Gastroesophageal sphincter (tissue), 4 donors: ENCODE data around the gene PHRF1. TPM values are rescaled to one million over a fixed set of nuclear protein-coding genes. Genes with fewer than 3 reads are reported as not detected.

Experiments
- ATAC-seq: fragments of 150-250 bp; one replicate; pipeline ENCODE4 v1.9.1; 2016; ENCODE audit warnings: mild to moderate bottlenecking, moderate library complexity
- H3K27ac ChIP-seq, 4 donors: fragments of 200-600 bp; sonication (generic) in 3 of 4; 1 replicate in 3 of 4; 2 replicates in 1 of 4; pipeline ENCODE4 v1.5.1; 2016 to 2019
- H3K27me3 ChIP-seq: fragments of 200-600 bp; sonication (generic); one replicate; pipeline ENCODE4 v1.5.1; 2019
- H3K36me3 ChIP-seq, 2 donors: fragments of 200-600 bp; sonication (generic); one replicate each; pipeline ENCODE4 v1.5.1; 2019; ENCODE audit warnings: control low read depth in 1 of 2
- H3K4me1 ChIP-seq, 3 donors: fragments of 200-600 bp; sonication (generic); 1 replicate in 2 of 3; 2 replicates in 1 of 3; pipeline ENCODE4 v1.5.1; 2016 to 2019; ENCODE audit warnings: control low read depth in 2 of 3
- H3K4me3 ChIP-seq, 2 donors: fragments of 200-600 bp; sonication (generic); one replicate each; pipeline ENCODE4 v1.5.1; 2019; ENCODE audit warnings: mild to moderate bottlenecking in 1 of 2, moderate library complexity in 1 of 2
- H3K9me3 ChIP-seq, 3 donors: fragments of 200-600 bp; sonication (generic); one replicate each; pipeline ENCODE4 v1.5.1; 2017 to 2019; ENCODE audit warnings: control low read depth in 2 of 3
- EP300 ChIP-seq: sonication (generic); formaldehyde crosslinking; IDR thresholded peaks from one replicate; pipeline ENCODE4 v1.6.1; 2017; ENCODE audit warnings: antibody characterized with exemption, mild to moderate bottlenecking
- POLR2A ChIP-seq, 2 donors: fragments of 450-650 bp; IDR thresholded peaks; one replicate each; pipeline ENCODE4 v1.6.1; 2017; ENCODE audit warnings: antibody characterized with exemption in 2 of 2, mild to moderate bottlenecking in 2 of 2, moderate library complexity in 1 of 2
- POLR2AphosphoS5 ChIP-seq: sonication (generic); formaldehyde crosslinking; IDR thresholded peaks from one replicate; pipeline ENCODE4 v1.6.1; 2017; ENCODE audit warnings: antibody characterized with exemption
- WGBS, 2 donors: methylation state at CpG; one replicate each; pipeline ENCODE4 v1.1.5; 2018; ENCODE audit warnings: low coverage in 1 of 2; 5-methylcytosine and 5-hydroxymethylcytosine counted together
- total RNA-seq, 4 donors: library from RNA; depleted of rRNA; stranded (reverse); fragments of >200 nt; gene quantifications; one replicate each; pipeline ENCODE4 v1.1.0, GENCODE V29; 2016
- TF ChIP-seq, protein P1 (sequence below), 4 experiments: fragments of 200-600 bp in 2 of 4; fragments of 450-650 bp in 2 of 4; sonication (generic) in 1 of 4; IDR thresholded peaks; one replicate each; pipeline ENCODE4 v1.5.1; 2017 to 2019; ENCODE audit warnings: antibody characterized with exemption in 4 of 4, mild to moderate bottlenecking in 2 of 4, moderate library complexity in 2 of 4

Gene PHRF1
- total RNA-seq, 4 donors from 2014 or later = 18.0 to 28.0 (median 25.1) TPM

DNA sequence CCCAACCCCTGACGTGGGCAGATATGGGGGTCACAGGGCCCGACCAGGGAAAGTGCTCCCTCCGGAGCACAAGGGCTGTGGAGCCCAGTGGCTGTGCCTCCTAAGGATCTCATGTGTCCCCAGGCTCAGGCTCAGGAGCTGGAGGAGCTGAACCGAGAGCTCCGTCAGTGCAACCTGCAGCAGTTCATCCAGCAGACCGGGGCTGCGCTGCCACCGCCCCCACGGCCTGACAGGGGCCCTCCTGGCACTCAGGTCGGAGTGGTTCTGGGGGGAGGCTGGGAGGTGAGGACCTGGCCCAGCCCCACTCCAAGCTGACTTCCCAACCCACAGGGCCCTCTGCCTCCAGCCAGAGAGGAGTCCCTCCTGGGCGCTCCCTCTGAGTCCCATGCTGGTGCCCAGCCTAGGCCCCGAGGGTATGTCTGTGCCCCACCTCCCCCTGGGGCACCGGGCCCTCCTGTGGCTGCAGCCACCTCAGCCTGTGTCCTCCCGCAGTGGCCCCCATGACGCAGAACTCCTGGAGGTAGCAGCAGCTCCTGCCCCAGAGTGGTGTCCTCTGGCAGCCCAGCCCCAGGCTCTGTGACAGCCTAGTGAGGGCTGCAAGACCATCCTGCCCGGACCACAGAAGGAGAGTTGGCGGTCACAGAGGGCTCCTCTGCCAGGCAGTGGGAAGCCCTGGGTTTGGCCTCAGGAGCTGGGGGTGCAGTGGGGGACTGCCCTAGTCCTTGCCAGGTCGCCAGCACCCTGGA is 13.0 kb upstream of the PHRF1 start:
- Histone ChIP-seq H3K9me3 (no peaks in the 10 kb centered on the region), H3K27ac (no peak overlapping the region), H3K27me3 (peaks cover 17% of the 10 kb centered on the region), H3K36me3 (no peaks in the 10 kb centered on the region), H3K4me3 (no peak overlapping the region), H3K4me1 (peaks cover 0 to 37% (median 10%) of the 10 kb centered on the region in 3 donors)
- TF ChIP-seq EP300 (no peak), POLR2AphosphoS5 (no peak), POLR2A (IDR thresholded peaks at IDR 0.05) (no peak)
- TF ChIP-seq, protein P1, sequence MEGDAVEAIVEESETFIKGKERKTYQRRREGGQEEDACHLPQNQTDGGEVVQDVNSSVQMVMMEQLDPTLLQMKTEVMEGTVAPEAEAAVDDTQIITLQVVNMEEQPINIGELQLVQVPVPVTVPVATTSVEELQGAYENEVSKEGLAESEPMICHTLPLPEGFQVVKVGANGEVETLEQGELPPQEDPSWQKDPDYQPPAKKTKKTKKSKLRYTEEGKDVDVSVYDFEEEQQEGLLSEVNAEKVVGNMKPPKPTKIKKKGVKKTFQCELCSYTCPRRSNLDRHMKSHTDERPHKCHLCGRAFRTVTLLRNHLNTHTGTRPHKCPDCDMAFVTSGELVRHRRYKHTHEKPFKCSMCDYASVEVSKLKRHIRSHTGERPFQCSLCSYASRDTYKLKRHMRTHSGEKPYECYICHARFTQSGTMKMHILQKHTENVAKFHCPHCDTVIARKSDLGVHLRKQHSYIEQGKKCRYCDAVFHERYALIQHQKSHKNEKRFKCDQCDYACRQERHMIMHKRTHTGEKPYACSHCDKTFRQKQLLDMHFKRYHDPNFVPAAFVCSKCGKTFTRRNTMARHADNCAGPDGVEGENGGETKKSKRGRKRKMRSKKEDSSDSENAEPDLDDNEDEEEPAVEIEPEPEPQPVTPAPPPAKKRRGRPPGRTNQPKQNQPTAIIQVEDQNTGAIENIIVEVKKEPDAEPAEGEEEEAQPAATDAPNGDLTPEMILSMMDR (IDR thresholded peaks at IDR 0.05) = no peak
- no peak for ATAC-seq
- no CpG with 5 or more reads among the region's 18 CpGs for WGBS, 2 donors

GRCh38 chr11:563812-564578 is 12.3 kb upstream of the PHRF1 start:
- ATAC-seq = no peak
- Histone ChIP-seq H3K4me1 (peaks cover 0 to 40% (median 11%) of the 10 kb centered on the region in 3 donors), H3K27ac (no peak overlapping the region), H3K36me3 (no peaks in the 10 kb centered on the region), H3K4me3 (no peak overlapping the region), H3K9me3 (no peaks in the 10 kb centered on the region), H3K27me3 (peaks cover 9% of the 10 kb centered on the region)
- no peak for TF ChIP-seq EP300
- TF ChIP-seq POLR2AphosphoS5 = no peak
- TF ChIP-seq, protein P1 (IDR thresholded peaks at IDR 0.05) = no peak
- TF ChIP-seq POLR2A (IDR thresholded peaks at IDR 0.05) = no peak
- WGBS, 2 donors = no CpG with 5 or more reads among the region's 12 CpGs

DNA sequence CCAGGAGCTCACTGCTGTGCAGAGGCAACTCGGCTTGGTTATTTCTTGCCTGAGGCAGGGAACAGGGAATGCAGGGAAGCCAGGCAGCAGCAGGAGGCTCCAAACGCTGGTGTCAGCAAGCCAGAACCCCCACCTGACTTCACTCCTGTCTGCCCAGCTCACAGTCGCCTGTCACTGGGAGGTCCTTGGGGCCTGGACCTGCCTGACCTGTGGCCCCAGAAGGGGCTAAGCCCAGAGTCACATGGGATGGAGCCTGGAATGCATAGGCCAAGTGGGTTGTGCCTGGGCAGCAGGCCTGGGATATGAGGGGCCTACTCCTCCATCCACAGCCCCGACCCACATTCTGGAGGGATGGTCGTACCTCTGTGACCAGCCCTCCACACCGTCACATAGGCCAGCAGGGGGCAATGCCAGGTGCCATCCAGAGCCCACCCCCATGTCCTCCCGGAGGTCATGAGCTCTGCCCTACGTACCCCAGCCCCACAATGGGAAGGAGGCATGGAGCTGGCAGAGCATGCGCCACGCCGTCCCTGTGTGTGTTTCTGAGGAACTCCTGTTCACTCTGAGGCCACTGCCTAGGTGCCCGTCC is 10.3 kb upstream of the PHRF1 start:
- Histone ChIP-seq H3K9me3 (no peaks in the 10 kb centered on the region), H3K27ac (peak overlapping the region in 1 of 4 donors; percentile 19), H3K36me3 (no peaks in the 10 kb centered on the region), H3K4me1 (peaks cover 0 to 38% (median 11%) of the 10 kb centered on the region in 3 donors), H3K4me3 (no peak overlapping the region), H3K27me3 (no peaks in the 10 kb centered on the region)
- TF ChIP-seq POLR2AphosphoS5 (no peak), POLR2A (IDR thresholded peaks at IDR 0.05) (no peak), EP300 (no peak)
- TF ChIP-seq, protein P1 (IDR thresholded peaks at IDR 0.05) = no peak
- no peak for ATAC-seq
- WGBS, 2 donors = 74 to 92% methylated on average over 2 to 4 of the region's 12 CpGs

GRCh38 chr11:567011-567628 is 9.2 kb upstream of the PHRF1 start:
- TF ChIP-seq EP300 (no peak), POLR2A (IDR thresholded peaks at IDR 0.05) (no peak), POLR2AphosphoS5 (no peak)
- TF ChIP-seq, protein P1 (IDR thresholded peaks at IDR 0.05) = no peak
- H3K4me3 ChIP-seq = peak overlapping the region in 1 of 2 donors; percentile 67
- no peaks in the 10 kb centered on the region for H3K27me3 ChIP-seq
- peak overlapping the region in 3 of 4 donors; percentile 92 to 96 (median 93) for H3K27ac ChIP-seq
- ATAC-seq = no peak
- H3K9me3 ChIP-seq = no peaks in the 10 kb centered on the region
- no CpG with 5 or more reads among the region's 18 CpGs for WGBS, 2 donors
- no peaks in the 10 kb centered on the region for H3K36me3 ChIP-seq
- peaks cover 0 to 27% (median 11%) of the 10 kb centered on the region in 3 donors for H3K4me1 ChIP-seq
